HepG2 (cell line): ENCODE results near the gene RANBP17. TPM values are rescaled to one million over a fixed set of nuclear protein-coding genes. Genes with fewer than 3 reads are reported as not detected.

ENCODE experiments used
- ATAC-seq: fragments of 200-7000 bp; cut with Tn5 transposase; 3 replicates; pipeline ENCODE4 v1.9.1; 2020; ENCODE audit warnings: mild to moderate bottlenecking, moderate library complexity
- BruUV-seq: library from RNA; stranded (reverse); fragments of 400-500 nt; replicated peaks from 2 replicates; lab custom pipeline; 2021; lab: Mats Ljungman, UMichigan
- CTCF ChIA-PET: fragments of 300-600 bp; formaldehyde crosslinking; extraction: SDS; loops from one replicate; lab custom pipeline; 2021; ENCODE audit warnings: low total read pairs, inconsistent platforms, low intra/inter-chr PET ratio; lab: Yijun Ruan, JAX
- POLR2A ChIA-PET: fragments of 350-600 bp; sonication (Branson Sonifier 250); formaldehyde crosslinking; loops from one replicate; lab custom pipeline; 2020; ENCODE audit warnings: antibody characterized with exemption, inconsistent platforms; lab: Yijun Ruan, JAX
- DNase-seq: peaks from one replicate; pipeline ENCODE4 v3.0.0-alpha.2; 2015; ENCODE audit warnings: low spot score
- FAIRE-seq: peaks from 3 replicates; lab custom pipeline; 2011; peaks lifted over from hg19 to GRCh38; lab: Jason Lieb, UNC
- H2AFZ ChIP-seq: one replicate; pipeline ENCODE4 v1.6.1; 2011; ENCODE audit warnings: low read length, inconsistent platforms
- H3K27ac ChIP-seq: fragments of 300-600 bp; 3 replicates; pipeline ENCODE4 v1.8.0; 2011; ENCODE audit warnings: mixed run types, mild to moderate bottlenecking, mixed read lengths, low read length, inconsistent platforms; ENCODE audit not compliant: insufficient read depth; ENCODE audit errors: extremely low read length
- H3K27me3 ChIP-seq, 2 experiments: fragments of 200-600 bp in 1 of 2; 2 replicates in 1 of 2; 3 replicates in 1 of 2; pipeline versions ENCODE4 v1.6.0 to v1.8.0; 2011; ENCODE audit warnings: low read length in 2 of 2, mild to moderate bottlenecking in 2 of 2, moderate library complexity in 2 of 2, inconsistent platforms in 1 of 2; ENCODE audit not compliant: insufficient read depth in 2 of 2, control insufficient read depth in 1 of 2
- H3K36me3 ChIP-seq, 2 experiments: fragments of 200-600 bp in 1 of 2; replicated peaks in 1 of 2; 2 replicates in 1 of 2; 3 replicates in 1 of 2; pipeline versions ENCODE4 v1.5.1 to v1.8.0; 2011; ENCODE audit warnings: low read length in 2 of 2, inconsistent platforms in 1 of 2; ENCODE audit not compliant: insufficient read depth in 2 of 2, control insufficient read depth in 1 of 2
- H3K4me1 ChIP-seq: 2 replicates; pipeline ENCODE4 v1.5.1; 2012; ENCODE audit warnings: low read length, inconsistent platforms; ENCODE audit not compliant: insufficient read depth
- H3K4me2 ChIP-seq: 2 replicates; pipeline ENCODE4 v1.6.0; 2011; ENCODE audit warnings: low read depth, low read length, inconsistent platforms
- H3K4me3 ChIP-seq, 3 experiments: fragments of 200-600 bp in 1 of 3; sonication (generic), shearing (Covaris generic) in 1 of 3; replicated peaks in 1 of 3; 2 replicates each; pipeline ENCODE4 v1.5.1; 2011 to 2016; ENCODE audit warnings: low read length in 3 of 3, inconsistent platforms in 2 of 3, low read depth in 2 of 3, mild to moderate bottlenecking in 2 of 3, control low read depth in 1 of 3, mixed read lengths in 1 of 3; ENCODE audit not compliant: insufficient read depth in 1 of 3
- H3K79me2 ChIP-seq: one replicate; pipeline ENCODE4 v1.6.1; 2011; ENCODE audit warnings: low read length, inconsistent platforms; ENCODE audit not compliant: insufficient read depth
- H3K9ac ChIP-seq: 2 replicates; pipeline ENCODE4 v1.6.0; 2011; ENCODE audit warnings: mild to moderate bottlenecking, low read depth, low read length, inconsistent platforms; ENCODE audit not compliant: insufficient read depth
- H3K9me3 ChIP-seq: 2 replicates; pipeline ENCODE4 v1.5.1; 2012; ENCODE audit warnings: mild to moderate bottlenecking, low read length
- H4K20me1 ChIP-seq: 2 replicates; pipeline ENCODE4 v1.6.0; 2011; ENCODE audit warnings: inconsistent platforms, mild to moderate bottlenecking, low read length, moderate library complexity; ENCODE audit not compliant: insufficient read depth
- AGO1 ChIP-seq: fragments of 200-400 bp; formaldehyde crosslinking; IDR thresholded peaks from 2 replicates; pipeline ENCODE4 v1.6.1; 2017; ENCODE audit warnings: mild to moderate bottlenecking, low read depth, low read length, moderate library complexity; ENCODE audit not compliant: poor library complexity, severe bottlenecking
- DNMT3B ChIP-seq: conservative IDR thresholded peaks from 2 replicates; pipeline ENCODE4 v1.6.1; 2016; ENCODE audit warnings: missing biosample characterization, control low read depth
- FOXK2 ChIP-seq: fragments of 450-650 bp; IDR thresholded peaks from 2 replicates; pipeline ENCODE4 v1.6.1; 2016
- HHEX ChIP-seq: IDR thresholded peaks from 2 replicates; pipeline ENCODE4 v1.6.1; 2016; ENCODE audit warnings: control low read depth
- NFE2L1 ChIP-seq: sonication (generic); formaldehyde crosslinking; IDR thresholded peaks from 2 replicates; pipeline ENCODE4 v1.4.0; 2020; ENCODE audit warnings: missing genetic modification reagents, mild to moderate bottlenecking, borderline replicate concordance
- SCMH1 ChIP-seq: sonication (generic); formaldehyde crosslinking; IDR thresholded peaks from 2 replicates; pipeline ENCODE4 v1.9.0; 2021; ENCODE audit warnings: missing genetic modification reagents, mild to moderate bottlenecking, borderline replicate concordance
- SIX1 ChIP-seq: sonication (generic); formaldehyde crosslinking; IDR thresholded peaks from 2 replicates; pipeline ENCODE4 v1.4.0; 2020; ENCODE audit warnings: missing genetic modification reagents, borderline replicate concordance
- TOE1 ChIP-seq: sonication (generic); formaldehyde crosslinking; IDR thresholded peaks from 2 replicates; pipeline ENCODE4 v1.4.0; 2020; ENCODE audit warnings: mild to moderate bottlenecking, missing genetic modification reagents
- TRIM24 ChIP-seq: sonication (generic); formaldehyde crosslinking; IDR thresholded peaks from 2 replicates; pipeline ENCODE4 v1.8.0; 2022; ENCODE audit warnings: mild to moderate bottlenecking, missing genetic modification reagents
- ZNF230 ChIP-seq: sonication (generic); formaldehyde crosslinking; IDR thresholded peaks from 2 replicates; pipeline ENCODE4 v1.4.0; 2020; ENCODE audit warnings: mild to moderate bottlenecking, missing genetic modification reagents
- ZNF232 ChIP-seq: sonication (generic); formaldehyde crosslinking; IDR thresholded peaks from 2 replicates; pipeline ENCODE4 v1.4.0; 2020; ENCODE audit warnings: missing genetic modification reagents, borderline replicate concordance
- ZNF468 ChIP-seq: sonication (generic); formaldehyde crosslinking; IDR thresholded peaks from 2 replicates; pipeline ENCODE4 v1.8.0; 2022; ENCODE audit warnings: mild to moderate bottlenecking, moderate library complexity, missing genetic modification reagents
- ZNF546 ChIP-seq: sonication (generic); formaldehyde crosslinking; conservative IDR thresholded peaks from 2 replicates; pipeline ENCODE4 v1.8.1; 2023; ENCODE audit warnings: mild to moderate bottlenecking, missing genetic modification reagents
- ZNF674 ChIP-seq: sonication (generic); formaldehyde crosslinking; IDR thresholded peaks from 2 replicates; pipeline ENCODE4 v1.5.0; 2020; ENCODE audit warnings: low read depth, mild to moderate bottlenecking, missing genetic modification reagents
- ZNF773 ChIP-seq: sonication (generic); formaldehyde crosslinking; IDR thresholded peaks from 2 replicates; pipeline ENCODE4 v1.4.0; 2020; ENCODE audit warnings: missing genetic modification reagents, borderline replicate concordance
- ZNF780A ChIP-seq: sonication (generic); formaldehyde crosslinking; IDR thresholded peaks from 2 replicates; pipeline ENCODE4 v1.8.0; 2022; ENCODE audit warnings: mild to moderate bottlenecking, missing genetic modification reagents, moderate library complexity
- ZSCAN9 ChIP-seq: IDR thresholded peaks from 2 replicates; pipeline ENCODE4 v1.6.1; 2016; ENCODE audit warnings: borderline replicate concordance
- WGBS: methylation state at CpG from one replicate; pipeline ENCODE4 v1.1.6; 2017; ENCODE audit warnings: low lambda C conversion rate; 5-methylcytosine and 5-hydroxymethylcytosine counted together
- in situ Hi-C: cut with HindIII; loops from 2 replicates; pipeline ENCODE4 v1.10.0; 2017; ENCODE audit warnings: low pct_unique_long_range_greater_than_20kb; ENCODE audit not compliant: extremely low pct_ligation_motif_present
- intact Hi-C: fragments of 100-400 bp; cut with micrococcal nuclease; formaldehyde crosslinking; loops from one replicate; pipeline ENCODE4 v1.10.0; 2022; ENCODE audit not compliant: unreplicated experiment
- polyA plus RNA-seq, 8 experiments: library from polyadenylated mRNA; depleted of rRNA in 3 of 8; stranded (reverse) in 7 of 8; unstranded in 1 of 8; fragments of >200 nt; fragmentation: Illumina TruSeq in 4 of 8; extraction: Trizol in 4 of 8; gene quantifications; 2 replicates each; pipeline versions ENCODE4 v1.2.1 to v1.2.3, GENCODE V29; 2011 to 2016; ENCODE audit warnings: low read depth in 4 of 8, missing spikeins in 1 of 8, mixed read lengths in 1 of 8; ENCODE audit not compliant: insufficient read depth in 1 of 8
- total RNA-seq, 5 experiments: library from RNA; depleted of rRNA; stranded (reverse); fragments of >200 nt; fragmentation: Illumina TruSeq; extraction: Trizol; gene quantifications; 2 replicates each; pipeline ENCODE4 v1.2.3, GENCODE V29; 2016; ENCODE audit warnings: low read depth in 1 of 5
- TF ChIP-seq, protein P1 (sequence below): sonication (generic); formaldehyde crosslinking; IDR thresholded peaks from 2 replicates; pipeline ENCODE4 v1.8.1; 2023; ENCODE audit warnings: missing genetic modification reagents, mild to moderate bottlenecking, borderline replicate concordance
- TF ChIP-seq, protein P2 (sequence below): sonication (generic); formaldehyde crosslinking; IDR thresholded peaks from 2 replicates; pipeline ENCODE4 v1.4.0; 2020; ENCODE audit warnings: missing genetic modification reagents
- TF ChIP-seq, protein P3 (sequence below): sonication (generic); formaldehyde crosslinking; IDR thresholded peaks from 2 replicates; pipeline ENCODE4 v1.5.1; 2020; ENCODE audit warnings: mild to moderate bottlenecking, missing genetic modification reagents

RANBP17 gene
- total and polyA plus RNA-seq, 2 of the 13 experiments (the other 11 are each of a cell fraction or from before 2014, with no cell fraction given): not detected

GRCh38 chr5:170903075-170903474, 41.3 kb downstream of the RANBP17 start:
- DNase-seq: no peak
- 4% methylated on average over 5 of the region's 8 CpGs for WGBS

More at GRCh38 chr5:170903075-170903474, 41.3 kb downstream of the RANBP17 start:
- H3K9ac ChIP-seq: no peak overlapping the region
- H3K9me3 ChIP-seq: no peaks in the 10 kb centered on the region
- TF ChIP-seq, protein P1, sequence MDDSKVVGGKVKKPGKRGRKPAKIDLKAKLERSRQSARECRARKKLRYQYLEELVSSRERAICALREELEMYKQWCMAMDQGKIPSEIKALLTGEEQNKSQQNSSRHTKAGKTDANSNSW (CRISPR knock-in tag): no peak
- no peak for TF ChIP-seq ZNF232
- TF ChIP-seq, protein P2, sequence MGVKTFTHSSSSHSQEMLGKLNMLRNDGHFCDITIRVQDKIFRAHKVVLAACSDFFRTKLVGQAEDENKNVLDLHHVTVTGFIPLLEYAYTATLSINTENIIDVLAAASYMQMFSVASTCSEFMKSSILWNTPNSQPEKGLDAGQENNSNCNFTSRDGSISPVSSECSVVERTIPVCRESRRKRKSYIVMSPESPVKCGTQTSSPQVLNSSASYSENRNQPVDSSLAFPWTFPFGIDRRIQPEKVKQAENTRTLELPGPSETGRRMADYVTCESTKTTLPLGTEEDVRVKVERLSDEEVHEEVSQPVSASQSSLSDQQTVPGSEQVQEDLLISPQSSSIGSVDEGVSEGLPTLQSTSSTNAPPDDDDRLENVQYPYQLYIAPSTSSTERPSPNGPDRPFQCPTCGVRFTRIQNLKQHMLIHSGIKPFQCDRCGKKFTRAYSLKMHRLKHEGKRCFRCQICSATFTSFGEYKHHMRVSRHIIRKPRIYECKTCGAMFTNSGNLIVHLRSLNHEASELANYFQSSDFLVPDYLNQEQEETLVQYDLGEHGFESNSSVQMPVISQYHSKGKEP (CRISPR knock-in tag): no peak
- TF ChIP-seq SCMH1 (CRISPR knock-in tag): no peak
- no peak for TF ChIP-seq ZNF773 (CRISPR knock-in tag)
- TF ChIP-seq ZNF468: no peak
- TF ChIP-seq ZNF674: no peak
- TF ChIP-seq TRIM24 (CRISPR knock-in tag): no peak
- TF ChIP-seq HHEX (CRISPR knock-in tag): no peak
- TF ChIP-seq ZNF230 (CRISPR knock-in tag): no peak
- TF ChIP-seq, protein P3, sequence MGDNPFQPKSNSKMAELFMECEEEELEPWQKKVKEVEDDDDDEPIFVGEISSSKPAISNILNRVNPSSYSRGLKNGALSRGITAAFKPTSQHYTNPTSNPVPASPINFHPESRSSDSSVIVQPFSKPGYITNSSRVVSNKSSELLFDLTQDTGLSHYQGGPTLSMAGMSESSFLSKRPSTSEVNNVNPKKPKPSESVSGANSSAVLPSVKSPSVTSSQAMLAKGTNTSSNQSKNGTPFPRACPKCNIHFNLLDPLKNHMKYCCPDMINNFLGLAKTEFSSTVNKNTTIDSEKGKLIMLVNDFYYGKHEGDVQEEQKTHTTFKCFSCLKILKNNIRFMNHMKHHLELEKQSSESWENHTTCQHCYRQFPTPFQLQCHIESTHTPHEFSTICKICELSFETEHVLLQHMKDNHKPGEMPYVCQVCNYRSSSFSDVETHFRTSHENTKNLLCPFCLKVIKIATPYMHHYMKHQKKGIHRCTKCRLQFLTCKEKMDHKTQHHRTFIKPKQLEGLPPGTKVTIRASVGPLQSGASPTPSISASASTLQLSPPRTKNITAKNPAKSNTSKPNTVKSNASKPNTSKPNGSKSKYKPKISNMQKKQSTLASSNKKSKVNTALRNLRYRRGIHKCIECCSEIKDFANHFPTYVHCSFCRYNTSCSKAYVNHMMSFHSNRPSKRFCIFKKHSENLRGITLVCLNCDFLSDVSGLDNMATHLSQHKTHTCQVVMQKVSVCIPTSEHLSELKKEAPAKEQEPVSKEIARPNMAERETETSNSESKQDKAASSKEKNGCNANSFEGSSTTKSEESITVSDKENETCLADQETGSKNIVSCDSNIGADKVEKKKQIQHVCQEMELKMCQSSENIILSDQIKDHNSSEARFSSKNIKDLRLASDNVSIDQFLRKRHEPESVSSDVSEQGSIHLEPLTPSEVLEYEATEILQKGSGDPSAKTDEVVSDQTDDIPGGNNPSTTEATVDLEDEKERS (CRISPR knock-in tag): no peak
- TF ChIP-seq ZNF780A (CRISPR knock-in tag): no peak
- TF ChIP-seq TOE1 (CRISPR knock-in tag): no peak
- no peak for TF ChIP-seq DNMT3B
- no peak for TF ChIP-seq FOXK2
- no peak for TF ChIP-seq ZSCAN9 (CRISPR knock-in tag)
- TF ChIP-seq SIX1 (CRISPR knock-in tag): no peak
- TF ChIP-seq ZNF546 (CRISPR knock-in tag): no peak
- TF ChIP-seq AGO1: no peak
- no peak for TF ChIP-seq NFE2L1 (CRISPR knock-in tag)
- BruUV-seq: no TSS peak
- no peak overlapping the region for H3K4me2 ChIP-seq
- in situ Hi-C loops (no loop called here), intact Hi-C loops (no loop called here)
- no peaks in the 10 kb centered on the region for H3K79me2 ChIP-seq
- ChIA-PET POLR2A (no interaction called here), CTCF (no interaction called here)
- no peak overlapping the region for H3K4me3 ChIP-seq
- no peak overlapping the region for H2AFZ ChIP-seq
- no peaks in the 10 kb centered on the region for H4K20me1 ChIP-seq
- H3K27ac ChIP-seq: no peak overlapping the region
- H3K27me3 ChIP-seq: no peaks in the 10 kb centered on the region
- no peaks in the 10 kb centered on the region for H3K4me1 ChIP-seq
- FAIRE-seq (no peak), ATAC-seq (no peak)
- no peaks in the 10 kb centered on the region for H3K36me3 ChIP-seq
